Liver (tissue), 3 donors: ENCODE data around the gene OBP2B.

Experiments used
- TF ChIP-seq, protein P1 (sequence below): fragments of 150-350 bp; IDR thresholded peaks from 2 replicates; pipeline ENCODE4 v1.5.1; 2017; ENCODE audit warnings: improper control_type of control experiment, low read depth, low read length; ENCODE audit not compliant: missing input control
- TF ChIP-seq, protein P2 (sequence below): IDR thresholded peaks from 2 replicates; pipeline ENCODE4 v1.6.1; 2016; ENCODE audit warnings: antibody characterized with exemption
- donor health status: healthy.
- donor health status: healthy.

DNA sequence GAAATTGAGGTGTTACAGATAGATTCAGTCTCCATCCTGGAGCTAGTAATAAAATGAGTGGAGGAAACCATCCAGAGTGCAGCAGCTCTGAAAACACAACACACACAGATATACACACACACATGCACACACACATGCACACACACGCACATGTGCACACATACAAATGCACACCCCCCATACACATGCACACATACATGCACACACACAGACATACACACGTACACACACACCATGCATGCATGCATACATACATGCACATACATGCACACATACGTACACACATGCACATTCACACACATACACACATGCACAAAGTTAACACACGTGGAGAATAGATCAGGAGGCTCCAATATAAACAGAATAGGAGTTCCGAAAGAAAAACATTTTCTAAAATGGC is 21.0 kb upstream of the OBP2B start:
- TF ChIP-seq, protein P1, sequence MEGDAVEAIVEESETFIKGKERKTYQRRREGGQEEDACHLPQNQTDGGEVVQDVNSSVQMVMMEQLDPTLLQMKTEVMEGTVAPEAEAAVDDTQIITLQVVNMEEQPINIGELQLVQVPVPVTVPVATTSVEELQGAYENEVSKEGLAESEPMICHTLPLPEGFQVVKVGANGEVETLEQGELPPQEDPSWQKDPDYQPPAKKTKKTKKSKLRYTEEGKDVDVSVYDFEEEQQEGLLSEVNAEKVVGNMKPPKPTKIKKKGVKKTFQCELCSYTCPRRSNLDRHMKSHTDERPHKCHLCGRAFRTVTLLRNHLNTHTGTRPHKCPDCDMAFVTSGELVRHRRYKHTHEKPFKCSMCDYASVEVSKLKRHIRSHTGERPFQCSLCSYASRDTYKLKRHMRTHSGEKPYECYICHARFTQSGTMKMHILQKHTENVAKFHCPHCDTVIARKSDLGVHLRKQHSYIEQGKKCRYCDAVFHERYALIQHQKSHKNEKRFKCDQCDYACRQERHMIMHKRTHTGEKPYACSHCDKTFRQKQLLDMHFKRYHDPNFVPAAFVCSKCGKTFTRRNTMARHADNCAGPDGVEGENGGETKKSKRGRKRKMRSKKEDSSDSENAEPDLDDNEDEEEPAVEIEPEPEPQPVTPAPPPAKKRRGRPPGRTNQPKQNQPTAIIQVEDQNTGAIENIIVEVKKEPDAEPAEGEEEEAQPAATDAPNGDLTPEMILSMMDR, result no peak
- TF ChIP-seq, protein P2, sequence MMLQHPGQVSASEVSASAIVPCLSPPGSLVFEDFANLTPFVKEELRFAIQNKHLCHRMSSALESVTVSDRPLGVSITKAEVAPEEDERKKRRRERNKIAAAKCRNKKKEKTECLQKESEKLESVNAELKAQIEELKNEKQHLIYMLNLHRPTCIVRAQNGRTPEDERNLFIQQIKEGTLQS, result no peak
